SK-N-MC (cell line): ENCODE data around the gene NUP133.
A peak's percentile ranks its signal among the peaks of the same experiment; 100 is the strongest.

Source experiments
- EZH2 ChIP-seq: fragments of 200-600 bp; sonication (generic); IDR thresholded peaks from one replicate; pipeline ENCODE4 v1.6.1; 2017; ENCODE audit warnings: antibody characterized with exemption
- POLR2AphosphoS5 ChIP-seq: IDR thresholded peaks from 2 replicates; pipeline ENCODE4 v1.6.1; 2012; ENCODE audit warnings: mild to moderate bottlenecking, low read depth, low read length, borderline replicate concordance

GRCh38 chr1:229431284-229432115 is 76.6 kb downstream of the NUP133 start:
- TF ChIP-seq EZH2 (peak; percentile 87), POLR2AphosphoS5 (no peak)
